Measurements from ENCODE around the gene B4GALT1.
"Not testable (repeated sequence)": the region's sequence is repeated elsewhere in the genome, so short reads cannot be mapped to it uniquely, and the experiment has no call there.

B4GALT1 gene

GRCh38 chr9:33165263-33166151, 1.6 kb downstream of the B4GALT1 start:
- peak; percentile 32 for DNase-seq

GRCh38 chr9:33164921-33165262, 2.2 kb downstream of the B4GALT1 start:
- DNase-seq; in situ Hi-C loops (cut with HindIII; ENCODE audit: low pct_ligation_motif_present, low pct_unique_long_range_greater_than_20kb, low sequenced_read_pairs): not testable (repeated sequence)

More at GRCh38 chr9:33165263-33166151, 1.6 kb downstream of the B4GALT1 start:
- in situ Hi-C loops (cut with HindIII; ENCODE audit: low pct_ligation_motif_present, low pct_unique_long_range_greater_than_20kb, low sequenced_read_pairs) = no loop called here

GRCh38 chr9:33164138-33164809, 2.9 kb downstream of the B4GALT1 start:
- in situ Hi-C loops (cut with HindIII; ENCODE audit: low pct_ligation_motif_present, low pct_unique_long_range_greater_than_20kb, low sequenced_read_pairs) = no loop called here
- DNase-seq = no peak

GRCh38 chr9:33163433-33164137, 3.6 kb downstream of the B4GALT1 start:
- no peak for DNase-seq
- in situ Hi-C loops (cut with HindIII; ENCODE audit: low pct_ligation_motif_present, low pct_unique_long_range_greater_than_20kb, low sequenced_read_pairs) = no loop called here

GRCh38 chr9:33162721-33163311, 4.3 kb downstream of the B4GALT1 start:
- in situ Hi-C loops (cut with HindIII; ENCODE audit: low pct_ligation_motif_present, low pct_unique_long_range_greater_than_20kb, low sequenced_read_pairs) = no loop called here

GRCh38 chr9:33161589-33162132, 5.5 kb downstream of the B4GALT1 start:
- DNase-seq = no peak
- in situ Hi-C loops (cut with HindIII; ENCODE audit: low pct_ligation_motif_present, low pct_unique_long_range_greater_than_20kb, low sequenced_read_pairs) = no loop called here

More at GRCh38 chr9:33162721-33163311, 4.3 kb downstream of the B4GALT1 start:
- DNase-seq = no peak

GRCh38 chr9:33161011-33161588, 6.0 kb downstream of the B4GALT1 start:
- DNase-seq = peak; percentile 94
- in situ Hi-C loops (cut with HindIII; ENCODE audit: low pct_ligation_motif_present, low pct_unique_long_range_greater_than_20kb, low sequenced_read_pairs) = no loop called here

GRCh38 chr9:33160446-33160845, 6.7 kb downstream of the B4GALT1 start:
- DNase-seq; in situ Hi-C loops (cut with HindIII; ENCODE audit: low pct_ligation_motif_present, low pct_unique_long_range_greater_than_20kb, low sequenced_read_pairs): not testable (repeated sequence)

- in situ Hi-C loops (cut with HindIII; ENCODE audit: low pct_ligation_motif_present, low pct_unique_long_range_greater_than_20kb, low sequenced_read_pairs) = no loop called here
- no peak for DNase-seq
Observed at GRCh38 chr9:33159777-33160127, 7.4 kb downstream of the B4GALT1 start.

- DNase-seq = no peak
- in situ Hi-C loops (cut with HindIII; ENCODE audit: low pct_ligation_motif_present, low pct_unique_long_range_greater_than_20kb, low sequenced_read_pairs) = no loop called here
Observed at GRCh38 chr9:33158843-33159776, 8.0 kb downstream of the B4GALT1 start.

GRCh38 chr9:33157960-33158842, 8.9 kb downstream of the B4GALT1 start:
- in situ Hi-C loops (cut with HindIII; ENCODE audit: low pct_ligation_motif_present, low pct_unique_long_range_greater_than_20kb, low sequenced_read_pairs) = no loop called here
- no peak for DNase-seq

- no peak for DNase-seq
- in situ Hi-C loops (cut with HindIII; ENCODE audit: low pct_ligation_motif_present, low pct_unique_long_range_greater_than_20kb, low sequenced_read_pairs) = no loop called here
Observed at GRCh38 chr9:33155393-33155792, 11.7 kb downstream of the B4GALT1 start.

- in situ Hi-C loops (cut with HindIII; ENCODE audit: low pct_ligation_motif_present, low pct_unique_long_range_greater_than_20kb, low sequenced_read_pairs) = no loop called here
- DNase-seq = no peak
Observed at GRCh38 chr9:33154371-33154770, 12.8 kb downstream of the B4GALT1 start.

- in situ Hi-C loops (cut with HindIII; ENCODE audit: low pct_ligation_motif_present, low pct_unique_long_range_greater_than_20kb, low sequenced_read_pairs) = no loop called here
- DNase-seq = no peak
Observed at GRCh38 chr9:33153666-33154065, 13.5 kb downstream of the B4GALT1 start.

GRCh38 chr9:33153001-33153400, 14.1 kb downstream of the B4GALT1 start:
- in situ Hi-C loops (cut with HindIII; ENCODE audit: low pct_ligation_motif_present, low pct_unique_long_range_greater_than_20kb, low sequenced_read_pairs) = no loop called here
- DNase-seq = no peak

- DNase-seq = no peak
- in situ Hi-C loops (cut with HindIII; ENCODE audit: low pct_ligation_motif_present, low pct_unique_long_range_greater_than_20kb, low sequenced_read_pairs) = no loop called here
Observed at GRCh38 chr9:33151601-33152000, 15.5 kb downstream of the B4GALT1 start.

Data from ACHN (cell line).